Measurements from ENCODE around the gene TYRP1.
"Not testable (repeated sequence)": the region's sequence is repeated elsewhere in the genome, so short reads cannot be mapped to it uniquely, and the experiment has no call there.

The TYRP1 gene, protein sequence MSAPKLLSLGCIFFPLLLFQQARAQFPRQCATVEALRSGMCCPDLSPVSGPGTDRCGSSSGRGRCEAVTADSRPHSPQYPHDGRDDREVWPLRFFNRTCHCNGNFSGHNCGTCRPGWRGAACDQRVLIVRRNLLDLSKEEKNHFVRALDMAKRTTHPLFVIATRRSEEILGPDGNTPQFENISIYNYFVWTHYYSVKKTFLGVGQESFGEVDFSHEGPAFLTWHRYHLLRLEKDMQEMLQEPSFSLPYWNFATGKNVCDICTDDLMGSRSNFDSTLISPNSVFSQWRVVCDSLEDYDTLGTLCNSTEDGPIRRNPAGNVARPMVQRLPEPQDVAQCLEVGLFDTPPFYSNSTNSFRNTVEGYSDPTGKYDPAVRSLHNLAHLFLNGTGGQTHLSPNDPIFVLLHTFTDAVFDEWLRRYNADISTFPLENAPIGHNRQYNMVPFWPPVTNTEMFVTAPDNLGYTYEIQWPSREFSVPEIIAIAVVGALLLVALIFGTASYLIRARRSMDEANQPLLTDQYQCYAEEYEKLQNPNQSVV

DNA sequence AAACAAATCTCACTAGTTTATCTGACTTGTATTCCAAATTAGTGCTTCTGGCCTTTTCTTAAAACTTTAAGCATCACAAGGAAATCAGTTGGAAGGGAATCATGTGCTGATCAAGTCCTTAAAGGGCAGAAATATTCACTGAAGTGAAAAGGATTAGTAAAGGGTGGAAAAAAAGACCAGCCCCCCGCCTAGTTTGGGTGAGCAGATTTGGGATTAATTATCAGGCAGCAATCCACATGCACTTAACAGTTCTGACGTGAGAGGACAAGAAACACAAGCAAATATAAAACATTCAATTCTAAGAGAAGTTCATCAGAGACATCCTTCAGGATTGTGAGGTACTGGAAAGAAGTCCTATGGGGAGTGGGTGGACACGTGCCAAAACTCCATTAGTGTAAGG is at the start of gene TYRP1:
TSS of gene TYRP1 (plus strand) at position 245 of the 400 bp plus-strand sequence. CDS start 612 bp downstream, outside the sequence.
- no peak for DNase-seq (ENCODE audit: low read depth)

DNA sequence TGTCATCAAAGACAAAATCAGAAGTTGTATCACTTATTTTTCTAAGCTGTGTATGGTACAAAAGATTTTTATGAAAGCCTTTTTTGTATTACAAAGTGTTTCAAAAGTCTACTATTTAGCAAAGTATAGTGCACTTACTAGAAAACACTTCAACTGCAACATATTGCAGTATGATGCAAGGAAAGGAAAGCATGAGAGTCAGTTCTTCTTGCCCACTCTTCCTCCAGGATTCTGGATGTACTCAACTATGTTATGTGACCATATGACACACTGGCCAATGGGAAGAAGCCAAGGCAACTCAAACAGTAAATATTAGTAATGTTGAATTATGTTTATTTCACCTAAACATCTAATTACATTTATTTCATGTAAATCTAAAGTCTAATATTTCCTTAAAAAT is 49.5 kb upstream of the TYRP1 start:
- DNase-seq (ENCODE audit: low read depth) = no peak

DNA sequence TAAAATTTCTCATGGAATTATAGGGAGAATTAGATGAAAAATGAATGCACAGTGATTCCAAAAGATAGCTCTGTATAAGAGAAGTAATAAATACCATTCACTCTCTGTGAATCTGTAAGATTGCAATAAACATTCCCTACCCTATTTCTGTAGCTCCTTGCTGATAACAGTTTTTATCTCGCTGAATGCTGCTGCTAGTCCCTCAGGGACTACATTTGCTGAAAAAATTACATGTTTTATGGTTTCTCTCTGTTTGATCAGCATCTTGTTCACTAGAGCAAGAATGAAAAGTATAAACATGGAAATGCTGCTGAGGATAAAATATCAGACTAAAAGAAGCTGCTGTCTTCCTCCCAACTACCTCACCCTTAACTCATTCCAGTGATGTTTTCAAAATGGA is 44.3 kb upstream of the TYRP1 start:
- DNase-seq (ENCODE audit: low read depth) = no peak

DNA sequence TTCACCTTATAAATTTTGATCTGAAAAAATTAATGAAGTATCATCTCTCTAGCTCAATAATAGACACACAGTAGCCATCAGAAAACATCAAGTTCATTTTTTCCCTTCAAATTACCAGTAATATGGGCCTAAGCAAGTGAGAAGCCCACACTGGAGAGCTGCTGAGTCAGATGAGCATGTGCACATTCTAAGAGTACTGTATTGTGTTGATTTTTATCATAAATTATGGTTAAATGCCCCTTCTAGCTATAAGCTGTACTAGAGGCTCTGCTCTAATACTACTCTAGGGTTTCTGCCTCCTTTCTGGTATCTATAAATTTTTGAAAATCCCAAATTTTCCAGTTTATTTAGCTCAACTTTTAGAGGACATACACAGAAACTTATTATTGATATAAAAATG is 42.1 kb upstream of the TYRP1 start:
- no peak for DNase-seq (ENCODE audit: low read depth)

DNA sequence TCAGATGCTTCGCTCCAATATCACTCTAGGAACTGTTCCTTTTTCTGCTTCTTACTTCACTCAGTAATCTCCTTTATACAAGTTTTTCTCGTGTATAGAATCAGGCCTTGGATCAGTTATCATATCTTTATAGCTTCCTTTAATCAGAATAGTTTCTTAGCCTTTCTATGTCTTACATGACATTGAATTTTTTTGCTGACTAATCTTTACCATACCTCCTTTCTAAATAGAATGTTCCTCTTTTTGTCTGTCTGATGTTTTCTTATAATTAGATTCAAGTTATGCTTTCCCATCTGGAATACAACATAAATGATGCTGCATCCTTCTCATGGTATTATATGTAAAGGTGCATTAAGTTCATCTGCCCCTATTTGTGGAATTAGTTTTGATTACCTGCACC is 40.2 kb upstream of the TYRP1 start:
- DNase-seq (ENCODE audit: low read depth) = no peak

DNA sequence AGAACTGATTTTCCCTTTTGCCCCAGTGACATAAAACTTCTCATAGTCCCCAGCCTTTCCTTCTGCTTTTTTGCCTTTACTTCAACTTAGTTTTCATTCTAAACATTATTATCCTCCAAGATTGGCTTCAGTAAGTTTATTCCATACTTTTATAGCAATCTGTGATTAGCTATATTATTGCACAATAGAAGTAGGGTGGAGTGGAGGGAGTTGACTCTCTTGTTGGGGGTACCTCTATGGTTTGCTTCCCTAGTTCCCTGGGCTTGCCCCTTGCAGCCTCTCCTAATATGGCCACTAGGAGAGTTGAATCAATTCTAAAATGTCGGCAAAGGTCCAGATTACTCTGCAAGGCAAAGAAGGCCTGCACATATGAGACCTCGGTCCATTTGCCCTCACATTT is 36.4 kb upstream of the TYRP1 start:
- DNase-seq (ENCODE audit: low read depth) = no peak

DNA sequence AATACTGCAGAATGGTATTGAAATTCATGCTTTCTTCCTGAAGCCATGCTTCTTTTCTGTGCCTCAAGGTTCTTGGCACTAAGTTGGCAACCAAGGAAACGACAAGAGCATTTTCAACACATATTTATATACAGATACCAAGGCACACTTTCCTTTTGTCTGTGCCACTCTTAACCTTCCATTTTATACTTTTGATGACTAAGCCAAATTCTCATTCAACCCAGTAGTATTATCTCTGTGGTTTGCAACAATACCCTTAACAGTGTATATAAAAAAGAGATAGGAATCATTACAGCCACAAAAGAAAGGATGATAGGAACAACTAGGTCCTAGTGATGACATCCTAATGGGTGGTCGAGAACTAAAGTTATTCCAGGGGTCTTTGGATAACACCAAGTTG is 36.0 kb upstream of the TYRP1 start:
- no peak for DNase-seq (ENCODE audit: low read depth)

DNA sequence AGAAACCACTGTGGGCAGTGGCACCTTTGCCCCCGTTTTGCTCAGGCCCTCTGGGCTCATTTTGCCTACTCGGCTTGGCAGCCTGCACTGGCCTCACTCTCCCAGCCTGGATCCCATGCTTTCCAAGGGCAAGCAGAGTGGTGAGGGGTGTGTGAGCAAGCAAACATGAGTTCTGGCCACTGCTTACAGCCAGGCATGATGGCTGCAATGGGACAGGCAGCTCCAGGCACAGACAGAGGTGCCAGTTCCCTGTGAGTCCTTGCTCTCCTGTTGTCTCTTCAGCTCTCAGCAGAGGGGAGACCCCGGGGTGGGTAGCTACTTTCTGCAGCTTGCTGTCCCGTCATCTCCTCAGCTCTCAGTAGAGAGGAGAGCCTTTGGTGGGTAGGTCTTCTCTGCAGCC is 35.2 kb upstream of the TYRP1 start:
- no peak for DNase-seq (ENCODE audit: low read depth)

DNA sequence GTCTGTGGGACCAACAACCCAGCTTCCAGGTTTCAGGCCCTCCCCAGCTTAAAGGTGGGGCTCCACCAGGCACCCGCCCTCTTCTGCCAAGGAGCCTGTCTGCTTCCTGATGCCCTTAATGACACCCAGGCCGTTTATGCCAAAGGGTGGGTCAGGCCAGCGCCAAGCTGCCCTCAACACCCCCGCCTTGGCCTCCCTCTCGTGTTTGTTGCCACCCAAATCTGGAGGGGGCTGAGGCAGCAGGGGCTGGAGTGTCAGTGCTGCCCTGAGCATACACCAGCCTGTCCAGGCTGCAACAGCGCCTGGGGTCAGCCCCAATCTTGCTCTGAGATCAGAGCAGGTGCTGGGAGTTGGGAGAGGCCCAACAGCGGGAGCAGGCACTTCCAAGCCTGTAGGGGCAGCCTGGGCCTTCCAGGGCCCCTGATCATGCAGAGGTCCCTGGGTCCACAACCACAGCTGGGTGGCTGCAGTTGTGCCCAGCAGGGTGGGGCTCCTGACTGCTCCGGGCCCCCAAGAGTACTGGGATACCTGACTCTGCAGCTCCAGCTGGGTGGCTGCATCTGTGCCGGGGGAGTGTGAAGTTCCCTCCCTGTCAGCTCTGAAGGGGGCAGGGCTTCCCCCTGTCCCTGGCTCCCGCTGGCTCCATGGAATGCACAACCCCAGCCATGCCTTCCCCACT is 34.5 kb upstream of the TYRP1 start:
- no peak for DNase-seq (ENCODE audit: low read depth)

DNA sequence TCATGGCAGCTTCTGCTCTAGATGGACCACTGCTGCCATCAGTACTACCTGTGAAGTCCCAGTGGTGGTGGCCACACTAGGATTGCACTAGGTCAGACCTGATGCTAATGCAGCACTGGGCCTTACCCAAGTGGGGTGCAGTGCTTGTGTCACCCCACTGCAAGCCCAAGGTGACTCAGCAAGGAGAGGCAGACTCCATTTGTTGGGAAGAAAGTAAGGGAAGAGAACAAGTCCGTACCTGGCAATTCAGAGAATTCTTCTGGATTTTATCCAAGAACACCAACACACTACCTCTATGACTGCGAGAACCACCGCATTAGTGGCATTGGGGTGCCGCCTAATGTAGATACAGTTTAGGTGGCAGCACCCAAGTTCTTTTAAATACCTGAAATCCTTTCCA is 34.0 kb upstream of the TYRP1 start:
- no peak for DNase-seq (ENCODE audit: low read depth)

DNA sequence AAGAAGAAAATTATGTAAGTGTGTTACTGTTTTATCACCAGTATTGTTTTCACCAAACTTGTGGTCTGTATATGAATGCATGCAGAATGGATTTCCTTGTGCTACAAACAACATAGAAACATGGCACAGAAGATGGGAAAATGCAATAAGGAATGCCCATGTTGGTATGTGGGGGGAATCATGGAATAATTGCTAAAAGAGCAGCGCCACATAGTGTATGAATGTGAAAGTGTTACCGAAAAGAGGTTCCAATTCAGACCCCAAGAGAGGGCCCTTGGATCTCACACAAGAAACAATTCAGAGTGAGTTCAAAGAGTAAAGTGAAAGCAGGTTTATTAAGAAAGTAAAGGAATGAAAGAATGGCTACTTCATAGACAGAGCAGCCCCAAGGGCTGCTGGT is 26.4 kb upstream of the TYRP1 start:
- no peak for DNase-seq (ENCODE audit: low read depth)

DNA sequence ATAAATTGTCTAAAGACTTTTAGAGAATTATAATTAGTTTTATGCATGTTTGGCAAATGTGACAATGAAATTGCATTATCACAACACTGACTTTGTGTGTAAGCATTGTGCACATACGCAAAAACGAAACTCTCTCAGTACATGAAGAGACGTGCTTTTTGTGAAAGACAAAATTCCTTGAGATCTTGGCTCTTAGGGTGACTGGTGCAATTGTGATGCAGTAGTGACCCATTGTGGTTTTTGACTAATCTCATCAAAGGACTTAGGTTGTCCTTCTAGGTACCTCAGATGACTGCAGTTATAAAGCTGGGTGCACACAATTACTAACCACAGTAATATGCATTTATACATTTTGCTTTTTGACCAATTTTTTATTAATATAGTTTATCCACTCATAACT is 25.3 kb upstream of the TYRP1 start:
- DNase-seq (ENCODE audit: low read depth) = no peak

DNA sequence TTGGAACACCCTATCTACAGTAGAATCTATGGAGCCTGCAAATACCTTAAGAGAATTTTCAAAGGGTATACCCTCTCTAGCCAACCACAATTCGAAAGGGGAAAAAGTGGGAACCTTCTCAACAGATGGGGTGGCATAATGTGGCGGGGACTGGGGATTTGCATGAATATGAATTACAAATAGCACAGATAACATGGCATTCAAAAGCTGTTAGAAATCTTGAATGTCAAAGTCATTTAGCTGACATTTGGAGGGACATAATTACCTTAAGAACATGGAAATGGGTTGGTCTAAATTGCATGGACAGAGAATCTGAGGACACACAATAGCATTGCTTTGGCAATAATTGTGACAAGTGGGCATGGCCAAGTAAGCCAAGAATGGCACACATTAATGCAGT is 23.2 kb upstream of the TYRP1 start:
- no peak for DNase-seq (ENCODE audit: low read depth)

DNA sequence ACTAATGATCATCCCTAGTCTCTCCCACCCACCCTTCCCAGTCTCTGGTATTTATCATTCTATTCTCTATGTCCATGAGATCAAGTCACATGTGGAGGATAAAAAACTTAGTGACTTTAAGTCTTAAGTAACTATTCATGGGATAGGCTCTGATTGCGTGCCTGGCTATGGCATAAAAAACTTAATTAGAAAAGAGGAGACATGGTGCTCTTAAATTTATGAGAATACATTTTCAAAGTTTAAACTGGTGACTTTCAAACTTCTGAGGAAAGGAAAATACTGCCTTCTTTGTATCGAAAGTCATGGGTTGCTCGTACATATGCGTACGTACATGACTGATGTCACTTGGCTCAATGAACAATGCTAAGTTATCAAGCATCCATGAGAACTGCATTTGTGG is 18.2 kb upstream of the TYRP1 start:
- DNase-seq (ENCODE audit: low read depth) = no peak

DNA sequence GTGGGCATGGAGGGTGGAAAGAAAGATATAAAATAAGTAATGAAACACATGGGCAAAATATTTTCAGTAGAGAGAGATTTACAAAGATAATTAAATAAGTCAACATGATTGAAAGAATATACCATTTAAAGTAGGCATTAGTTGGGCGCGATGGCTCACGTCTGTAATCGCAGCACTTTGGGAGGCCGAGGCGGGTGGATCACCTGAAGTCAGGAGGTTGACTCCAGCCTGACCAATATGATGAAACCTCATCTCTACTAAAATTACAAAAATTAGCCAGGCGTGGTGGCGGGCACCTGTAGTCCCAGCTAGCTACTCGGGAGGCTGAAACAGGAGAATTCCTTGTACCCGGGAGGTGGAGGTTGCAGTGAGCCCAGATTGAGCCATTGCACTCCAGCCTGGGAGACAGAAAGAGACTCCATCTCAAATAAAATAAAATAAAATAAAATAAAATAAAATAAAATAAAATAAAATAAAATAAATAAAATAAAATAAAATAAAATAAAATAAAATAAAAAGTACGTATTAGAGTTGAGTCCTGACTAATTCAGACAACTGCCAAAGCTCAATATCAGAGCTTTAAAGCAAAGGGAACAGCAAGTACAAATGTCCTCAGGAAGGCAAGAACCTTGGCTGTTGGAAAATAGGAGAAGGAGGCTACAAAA is 15.6 kb upstream of the TYRP1 start:
- DNase-seq (ENCODE audit: low read depth) = not testable (repeated sequence)

DNA sequence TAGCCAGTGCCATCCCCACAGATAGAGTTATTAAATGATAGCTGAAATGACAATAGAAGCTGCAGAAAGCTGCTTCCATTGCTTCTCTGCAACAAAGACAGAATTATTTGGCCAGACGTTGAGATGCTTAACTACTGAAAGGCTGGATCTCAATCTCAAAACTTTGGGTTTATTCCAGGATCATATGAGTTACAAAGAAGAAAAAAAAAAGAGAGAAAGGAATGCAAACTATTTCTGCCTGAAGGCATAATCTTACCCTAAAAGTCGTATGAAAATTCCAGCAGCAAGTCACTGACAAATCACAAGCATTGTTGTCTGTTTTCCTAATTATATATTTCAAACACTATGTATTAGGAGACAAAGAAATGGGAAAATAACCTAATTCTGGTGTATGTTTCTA is 12.8 kb upstream of the TYRP1 start:
- peak; percentile 52 for DNase-seq (ENCODE audit: low read depth)

DNA sequence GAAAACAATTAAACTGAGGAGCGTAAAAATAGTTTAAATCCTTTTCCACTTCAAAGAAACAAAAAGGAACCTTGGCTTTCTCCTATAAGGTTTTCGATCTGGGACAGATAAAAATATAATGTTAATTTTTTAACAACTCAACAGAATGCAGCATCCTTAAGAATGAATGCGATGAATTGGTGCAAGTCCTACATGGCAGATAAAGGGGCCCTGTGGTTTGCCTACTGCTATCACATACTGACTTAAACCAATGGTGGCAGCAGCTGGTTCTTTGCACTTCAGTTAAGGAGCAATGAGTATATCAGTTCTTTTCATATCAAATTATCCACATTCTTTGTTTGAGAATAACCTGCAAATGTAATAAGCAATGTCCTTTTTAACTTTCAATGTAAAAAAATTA is 12.4 kb upstream of the TYRP1 start:
- DNase-seq (ENCODE audit: low read depth) = no peak

DNA sequence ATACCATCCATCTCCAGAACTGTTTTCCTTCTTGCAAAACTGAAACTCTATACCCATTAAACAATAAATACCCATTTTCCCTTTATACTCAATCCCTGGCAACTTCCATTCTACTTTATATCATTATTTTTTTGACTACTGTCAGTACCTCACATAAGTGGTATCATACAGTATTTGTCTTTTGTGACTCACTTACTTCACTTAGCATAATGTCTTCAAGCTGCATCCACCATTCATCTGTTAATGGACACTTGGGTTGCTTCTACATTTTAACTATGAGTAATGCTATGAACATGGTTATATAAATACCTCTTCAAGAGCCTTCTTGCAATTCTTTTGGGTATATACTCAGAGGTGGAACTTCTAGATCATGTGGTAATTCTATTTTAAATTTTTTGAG is 11.6 kb upstream of the TYRP1 start:
- no peak for DNase-seq (ENCODE audit: low read depth)

DNA sequence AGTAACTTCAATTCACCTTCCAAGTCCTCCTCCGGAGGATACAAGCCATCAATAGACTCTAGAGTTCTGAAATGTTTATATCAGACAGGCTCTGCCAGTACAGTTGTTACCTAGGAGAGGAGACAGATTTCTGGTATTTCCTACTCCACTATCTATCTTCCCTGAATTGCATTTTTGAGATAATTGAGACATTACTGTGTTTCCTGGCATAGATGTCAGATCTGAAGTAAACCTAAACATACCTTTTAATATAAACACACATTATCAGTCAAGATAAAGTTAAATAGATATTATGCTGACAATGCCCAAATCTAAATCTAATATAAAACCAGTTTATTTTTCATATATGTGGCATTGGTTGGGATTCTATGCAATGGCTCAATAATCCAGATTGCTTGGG is 8.2 kb upstream of the TYRP1 start:
- DNase-seq (ENCODE audit: low read depth) = peak; percentile 84

DNA sequence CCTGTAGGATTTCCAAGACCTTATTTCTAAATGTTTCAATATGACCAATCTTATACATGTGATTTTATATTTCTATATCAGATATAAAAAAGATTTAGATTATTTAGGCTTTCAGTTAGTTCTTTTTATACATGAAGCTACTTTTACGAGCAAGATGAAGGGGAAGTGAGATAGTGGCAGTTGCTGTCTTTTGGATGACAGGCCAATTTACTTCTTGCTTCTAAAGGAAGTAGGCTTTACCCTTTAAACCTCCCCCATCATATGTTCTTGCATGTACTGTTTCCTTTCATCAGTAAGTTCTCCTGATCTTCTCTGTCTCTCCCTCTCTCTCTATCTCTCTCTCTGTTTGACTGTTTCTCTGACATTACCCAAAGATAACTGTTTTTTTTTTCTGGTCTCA is 4.0 kb upstream of the TYRP1 start:
- no peak for DNase-seq (ENCODE audit: low read depth)

DNA sequence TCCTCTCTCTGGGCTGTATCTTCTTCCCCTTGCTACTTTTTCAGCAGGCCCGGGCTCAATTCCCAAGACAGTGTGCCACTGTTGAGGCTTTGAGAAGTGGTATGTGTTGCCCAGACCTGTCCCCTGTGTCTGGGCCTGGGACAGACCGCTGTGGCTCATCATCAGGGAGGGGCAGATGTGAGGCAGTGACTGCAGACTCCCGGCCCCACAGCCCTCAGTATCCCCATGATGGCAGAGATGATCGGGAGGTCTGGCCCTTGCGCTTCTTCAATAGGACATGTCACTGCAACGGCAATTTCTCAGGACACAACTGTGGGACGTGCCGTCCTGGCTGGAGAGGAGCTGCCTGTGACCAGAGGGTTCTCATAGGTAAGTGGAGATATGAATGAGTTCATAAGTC is 828 bp downstream of the TYRP1 start:
- DNase-seq (ENCODE audit: low read depth) = no peak

DNA sequence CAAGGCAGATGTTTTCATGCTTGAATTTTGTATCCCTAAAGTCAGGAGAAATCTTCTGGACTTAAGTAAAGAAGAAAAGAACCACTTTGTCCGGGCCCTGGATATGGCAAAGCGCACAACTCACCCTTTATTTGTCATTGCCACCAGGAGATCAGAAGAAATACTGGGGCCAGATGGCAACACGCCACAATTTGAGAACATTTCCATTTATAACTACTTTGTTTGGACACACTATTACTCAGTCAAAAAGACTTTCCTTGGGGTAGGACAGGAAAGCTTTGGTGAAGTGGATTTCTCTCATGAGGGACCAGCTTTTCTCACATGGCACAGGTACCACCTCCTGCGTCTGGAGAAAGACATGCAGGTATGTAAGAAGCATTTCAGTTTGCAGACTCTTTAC is 2.3 kb downstream of the TYRP1 start:
- no peak for DNase-seq (ENCODE audit: low read depth)

Data from amniotic epithelial cell (primary cell).